ENCODE results near the gene TYRO3.
A peak's percentile ranks its signal among the peaks of the same experiment; 100 is the strongest.

Gene TYRO3

GRCh38 chr15:41609123-41609522 is 50.1 kb downstream of the TYRO3 start:
- DNase-seq: no peak

DNA sequence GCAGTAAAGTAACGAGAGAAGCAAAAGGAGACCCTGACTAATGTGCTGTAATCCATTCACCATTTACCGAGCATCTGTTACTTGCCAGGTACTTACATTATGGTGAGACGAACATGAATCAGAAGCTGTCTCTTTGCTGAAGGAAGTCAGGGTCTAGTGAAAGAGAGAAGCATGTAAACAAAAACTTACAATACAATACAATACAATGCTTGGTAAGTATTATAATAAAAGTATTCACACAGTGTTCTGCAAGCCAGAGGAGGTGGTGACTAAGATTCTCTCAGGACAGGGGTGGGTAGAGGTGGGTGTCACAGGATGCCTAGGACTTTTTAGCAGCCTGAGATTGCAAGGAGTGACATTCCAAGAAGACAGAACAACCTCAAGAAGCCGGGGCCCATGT is 51.0 kb downstream of the TYRO3 start:
- DNase-seq: no peak

- no peak for DNase-seq
Observed at GRCh38 chr15:41620536-41621199, 61.7 kb downstream of the TYRO3 start.

DNA sequence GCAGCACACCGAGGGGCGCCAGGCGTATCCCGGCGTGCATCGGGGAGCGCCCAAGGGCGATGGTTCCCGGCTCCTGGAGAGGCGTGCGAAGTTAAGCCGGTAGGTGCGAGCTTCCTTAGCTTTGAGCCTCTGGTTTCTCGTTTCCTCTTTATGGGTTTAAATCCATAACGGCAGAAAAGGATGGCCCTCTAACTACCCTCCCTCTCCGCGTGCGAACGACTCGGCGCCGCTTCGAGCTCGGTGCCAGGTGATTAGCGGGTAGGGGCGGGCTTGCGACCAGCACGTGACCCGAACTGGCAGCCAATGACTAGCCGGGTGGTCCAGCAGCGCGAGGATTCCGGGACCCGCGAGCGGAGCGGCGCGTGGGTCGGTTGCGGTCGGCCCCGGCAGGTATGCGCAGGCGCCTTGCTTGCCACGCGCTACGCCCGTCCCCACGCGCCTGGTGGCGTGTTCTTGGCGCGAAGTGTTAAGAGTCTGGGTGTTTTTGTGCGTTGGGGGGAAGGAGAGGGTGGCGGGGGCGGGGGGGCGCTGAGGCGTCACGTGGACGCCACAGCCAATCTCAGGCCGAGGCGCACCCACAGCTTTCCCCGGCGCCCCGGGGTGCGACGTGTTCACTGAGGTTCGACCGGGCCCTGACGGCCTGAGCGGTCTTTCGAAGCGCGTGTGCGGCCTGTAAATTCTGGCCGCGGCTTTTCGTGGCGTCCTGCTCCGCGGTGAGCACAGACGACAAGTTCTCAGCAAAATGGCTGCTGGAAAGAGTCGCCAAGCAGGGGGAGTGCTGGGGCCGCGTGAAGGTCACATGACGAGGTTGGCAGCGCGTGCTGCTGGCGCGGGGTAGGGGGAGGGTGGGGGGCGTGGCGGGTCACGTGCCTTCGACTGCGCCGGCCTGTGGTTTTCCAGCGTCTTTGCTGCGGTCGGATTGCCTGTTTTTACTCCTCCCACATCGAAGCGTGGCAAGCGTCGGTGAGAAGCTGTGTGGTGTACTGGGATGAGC is 62.5 kb downstream of the TYRO3 start:
- DNase-seq: peak; percentile 93

GRCh38 chr15:41622901-41623300 is 63.9 kb downstream of the TYRO3 start:
- DNase-seq: no peak

- no peak for DNase-seq
Observed at GRCh38 chr15:41627203-41627602, 68.2 kb downstream of the TYRO3 start.

DNA sequence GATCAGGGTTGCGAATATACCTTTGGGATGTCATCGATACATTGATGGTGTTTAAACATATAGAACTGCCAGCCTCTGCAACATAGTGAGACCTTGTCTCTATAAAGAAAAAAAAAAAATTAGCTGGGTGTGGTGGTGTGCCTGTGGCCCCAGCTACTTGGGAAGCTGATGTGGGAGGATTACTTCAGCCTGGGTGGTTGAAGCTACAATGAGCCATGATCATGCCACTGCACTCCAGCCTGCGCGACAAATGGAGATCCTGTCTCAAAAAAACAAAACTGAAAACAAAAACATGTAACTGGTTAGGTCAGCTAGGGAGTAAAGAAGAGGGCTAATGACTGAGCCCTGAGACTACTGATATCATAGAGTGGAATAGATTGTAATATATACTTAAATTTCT is 70.5 kb downstream of the TYRO3 start:
- no peak for DNase-seq

DNA sequence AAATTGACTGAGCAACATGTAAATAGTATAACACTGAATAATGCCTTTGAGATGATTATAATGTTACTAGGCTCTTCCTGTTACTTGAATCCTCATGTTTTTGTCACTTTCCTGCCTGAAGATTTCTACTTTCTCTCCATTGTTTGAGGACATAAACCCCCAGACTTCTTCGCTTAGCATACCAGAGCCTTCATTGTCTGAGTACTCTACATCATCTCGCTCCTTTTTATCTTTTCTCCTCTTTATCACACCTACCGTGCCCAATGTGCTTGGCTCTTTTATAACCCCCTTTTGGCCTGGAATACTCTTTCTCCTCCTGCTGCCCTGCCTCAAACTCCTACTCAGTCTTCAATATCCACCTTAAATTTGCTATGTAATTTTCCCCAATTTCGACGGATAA is 70.9 kb downstream of the TYRO3 start:
- no peak for DNase-seq

- DNase-seq: no peak
Observed at GRCh38 chr15:41630616-41631217, 71.7 kb downstream of the TYRO3 start.

DNA sequence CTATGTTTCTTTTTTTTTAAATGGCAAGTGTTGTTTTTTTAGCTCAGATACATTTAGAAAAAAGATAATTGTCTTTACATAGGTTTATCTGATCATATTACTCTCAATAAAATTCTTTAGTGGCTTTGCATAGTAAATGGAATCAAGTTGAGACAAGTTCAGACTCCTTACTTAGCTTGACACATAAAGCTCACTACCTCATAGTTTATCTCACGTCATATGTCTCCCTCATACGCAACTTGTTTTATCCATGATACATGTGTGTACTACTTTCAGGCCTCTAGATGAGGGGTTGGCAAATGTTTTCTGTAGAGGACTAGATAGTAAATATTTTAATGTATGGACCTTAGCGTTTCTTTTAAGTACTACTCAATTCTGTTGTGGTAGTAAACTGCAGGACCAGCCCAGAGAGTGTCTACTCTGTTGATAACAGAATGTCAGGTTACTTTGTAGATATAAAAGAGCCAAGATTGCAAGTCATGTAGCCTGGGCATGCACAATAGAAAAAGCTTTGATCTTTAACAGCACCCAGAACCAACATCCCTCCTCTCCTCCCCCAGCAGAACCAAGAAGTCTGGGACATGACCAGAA is 73.0 kb downstream of the TYRO3 start:
- DNase-seq: no peak
